Activated CD4-positive, CD25-positive, alpha-beta regulatory T cell (primary cell): ENCODE results near the gene TGM1.

Experiments used
- DNase-seq, 4 experiments: peaks; one replicate each; lab custom pipeline; 2025; lab: John Stamatoyannopoulos, UW

TGM1 gene

GRCh38 chr14:24262821-24263733 is at the start of gene TGM1:
TGM1 (minus strand) TSS chr14:24263177; CDS start chr14:24262352, 825 bp downstream.
- no peak for DNase-seq

GRCh38 chr14:24311837-24312615 is 49.0 kb upstream of the TGM1 start:
- DNase-seq: no peak

GRCh38 chr14:24310646-24311604 is 47.9 kb upstream of the TGM1 start, which contains the start of gene LTB4R:
LTB4R (plus strand) TSS chr14:24311502; CDS start chr14:24315652, 4,150 bp downstream.
- DNase-seq: peak in 3 of 4 experiments; percentile 31 to 59 (median 53)

GRCh38 chr14:24310265-24310645 is 47.3 kb upstream of the TGM1 start:
- no peak for DNase-seq

- DNase-seq: no peak
These were observed 46.7 kb upstream of the TGM1 start, which contains the start of gene LTB4R2 for GRCh38 chr14:24309538-24310264. LTB4R2 (plus strand) TSS chr14:24310140; CDS start chr14:24310665, 525 bp downstream.

- DNase-seq: no peak
These were observed 45.6 kb upstream of the TGM1 start for GRCh38 chr14:24308342-24309124.

- peak; percentile 30 to 40 (median 34) for DNase-seq
These were observed 44.8 kb upstream of the TGM1 start, which contains the start of gene CIDEB for GRCh38 chr14:24307575-24308341. CIDEB (minus strand) TSS chr14:24307977; CDS start chr14:24307858, 119 bp downstream.

- no peak for DNase-seq
These were observed 44.2 kb upstream of the TGM1 start for GRCh38 chr14:24307156-24307574.

- no peak for DNase-seq
These were observed 41.0 kb upstream of the TGM1 start for GRCh38 chr14:24304019-24304387.

GRCh38 chr14:24300326-24300980 is 37.5 kb upstream of the TGM1 start:
- no peak for DNase-seq

- peak; percentile 83 to 86 (median 84) for DNase-seq
These were observed 36.5 kb upstream of the TGM1 start, which contains the start of the genes DHRS1 and NOP9 for GRCh38 chr14:24299255-24300191. DHRS1 (minus strand) TSS chr14:24299780; CDS start chr14:24299106, 674 bp downstream. NOP9 (plus strand) TSS chr14:24299850; CDS start chr14:24299955, 105 bp downstream.

GRCh38 chr14:24298892-24299254 is 35.9 kb upstream of the TGM1 start:
- DNase-seq: no peak

GRCh38 chr14:24297190-24297964 is 34.4 kb upstream of the TGM1 start:
- DNase-seq: no peak

- DNase-seq: peak; percentile 29 to 45 (median 40)
These were observed 33.6 kb upstream of the TGM1 start for GRCh38 chr14:24296341-24297157.

GRCh38 chr14:24293525-24293924 is 30.5 kb upstream of the TGM1 start:
- no peak for DNase-seq
